HS-27A (cell line): ENCODE data around the gene CCL3.
"Not testable (repeated sequence)": the region's sequence is repeated elsewhere in the genome, so short reads cannot be mapped to it uniquely, and the experiment has no call there.

ENCODE experiments used
- DNase-seq: peaks from one replicate; pipeline ENCODE4 v3.0.0-alpha.2; 2012; ENCODE audit warnings: low read depth, missing footprints

Gene CCL3

GRCh38 chr17:36115649-36115977 lies 25.7 kb upstream of the CCL3 start:
- not testable (repeated sequence) for DNase-seq

- DNase-seq: peak; percentile 82
These were observed 25.2 kb upstream of the CCL3 start for GRCh38 chr17:36114971-36115648.

GRCh38 chr17:36113131-36113530 lies 23.2 kb upstream of the CCL3 start:
- DNase-seq: not testable (repeated sequence)

- DNase-seq: no peak
These were observed 22.6 kb upstream of the CCL3 start for GRCh38 chr17:36112572-36112971.

GRCh38 chr17:36111068-36111490 lies 21.1 kb upstream of the CCL3 start:
- DNase-seq: no peak

GRCh38 chr17:36108265-36108664 lies 18.3 kb upstream of the CCL3 start:
- DNase-seq: not testable (repeated sequence)

GRCh38 chr17:36107660-36108059 lies 17.7 kb upstream of the CCL3 start:
- no peak for DNase-seq

GRCh38 chr17:36106493-36106835 lies 16.5 kb upstream of the CCL3 start:
- no peak for DNase-seq

- no peak for DNase-seq
These were observed 16.0 kb upstream of the CCL3 start for GRCh38 chr17:36105781-36106492.

GRCh38 chr17:36104701-36105181 lies 14.8 kb upstream of the CCL3 start:
- no peak for DNase-seq

GRCh38 chr17:36104246-36104645 lies 14.3 kb upstream of the CCL3 start:
- DNase-seq: not testable (repeated sequence)

GRCh38 chr17:36103401-36103975 lies 13.5 kb upstream of the CCL3 start, which contains the start of gene CCL4:
TSS of gene CCL4 (plus strand) at chr17:36103827. CDS start at chr17:36103906, 79 bp downstream.
- DNase-seq: not testable (repeated sequence)

GRCh38 chr17:36099004-36099403 lies 9.1 kb upstream of the CCL3 start:
- not testable (repeated sequence) for DNase-seq

GRCh38 chr17:36095992-36096391 lies 6.0 kb upstream of the CCL3 start:
- DNase-seq: no peak

- no peak for DNase-seq
These were observed 4.8 kb upstream of the CCL3 start for GRCh38 chr17:36094746-36095145.

GRCh38 chr17:36094232-36094631 lies 4.3 kb upstream of the CCL3 start:
- DNase-seq: no peak

GRCh38 chr17:36092715-36093114 lies 2.8 kb upstream of the CCL3 start:
- not testable (repeated sequence) for DNase-seq

- DNase-seq: no peak
These were observed 2.3 kb upstream of the CCL3 start for GRCh38 chr17:36092230-36092629.

- DNase-seq: no peak
These were observed 541 bp downstream of the CCL3 start for GRCh38 chr17:36089339-36089865.

GRCh38 chr17:36088670-36089338 lies 1.1 kb downstream of the CCL3 start:
- no peak for DNase-seq

GRCh38 chr17:36087897-36088572 lies 1.9 kb downstream of the CCL3 start:
- not testable (repeated sequence) for DNase-seq

- DNase-seq: not testable (repeated sequence)
These were observed 2.5 kb downstream of the CCL3 start for GRCh38 chr17:36087471-36087870.
